GM21367 (cell line): ENCODE results near the gene ADAMTS12.
A peak's percentile ranks its signal among the peaks of the same experiment; 100 is the strongest.
"Not testable (repeated sequence)": the region's sequence is repeated elsewhere in the genome, so short reads cannot be mapped to it uniquely, and the experiment has no call there.

ENCODE experiments used
- ATAC-seq: cut with Tn5 transposase; IDR thresholded peaks from one replicate; pipeline ENCODE4 v1.9.1; 2021; ENCODE audit not compliant: unreplicated experiment

Gene ADAMTS12

DNA sequence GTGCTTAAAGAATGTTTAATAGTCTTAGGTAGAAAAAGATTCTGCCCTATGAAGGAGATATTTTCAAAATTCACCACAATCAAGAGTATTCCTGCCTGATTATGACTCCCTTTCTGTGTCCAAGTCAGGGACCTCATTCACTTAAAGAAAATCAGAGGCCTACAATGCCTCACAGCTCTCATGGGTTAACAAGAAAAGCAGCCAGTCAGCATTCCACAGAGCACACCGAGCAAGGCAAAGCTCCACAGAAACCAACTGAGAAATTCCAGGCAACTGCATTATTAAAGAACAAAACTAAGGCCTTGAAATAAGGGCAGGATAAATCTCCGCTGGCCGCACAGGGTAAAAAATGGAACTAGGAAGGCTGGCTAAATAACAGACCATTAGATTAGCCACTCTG, 289.9 kb downstream of the ADAMTS12 start:
- no peak for ATAC-seq

DNA sequence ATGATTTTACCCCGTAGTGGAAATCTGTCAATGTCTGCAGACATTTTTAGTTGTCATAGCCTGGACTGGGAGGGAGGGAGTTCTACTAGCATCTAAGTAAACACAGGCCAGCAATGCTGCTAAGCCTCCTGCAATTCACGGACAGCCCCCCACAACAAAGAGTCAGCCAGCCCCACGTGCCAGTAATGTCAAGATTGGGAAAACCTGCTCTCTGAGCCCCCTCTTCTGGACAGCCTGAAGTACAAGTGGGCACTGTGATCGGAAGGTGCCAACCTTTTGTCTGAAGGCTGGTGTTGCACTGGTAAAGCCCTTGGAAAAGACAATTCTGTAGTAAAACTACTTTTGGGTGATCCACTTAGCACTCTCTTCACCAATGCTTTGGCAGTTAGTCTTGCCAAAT, 296.5 kb downstream of the ADAMTS12 start:
- ATAC-seq, result no peak

DNA sequence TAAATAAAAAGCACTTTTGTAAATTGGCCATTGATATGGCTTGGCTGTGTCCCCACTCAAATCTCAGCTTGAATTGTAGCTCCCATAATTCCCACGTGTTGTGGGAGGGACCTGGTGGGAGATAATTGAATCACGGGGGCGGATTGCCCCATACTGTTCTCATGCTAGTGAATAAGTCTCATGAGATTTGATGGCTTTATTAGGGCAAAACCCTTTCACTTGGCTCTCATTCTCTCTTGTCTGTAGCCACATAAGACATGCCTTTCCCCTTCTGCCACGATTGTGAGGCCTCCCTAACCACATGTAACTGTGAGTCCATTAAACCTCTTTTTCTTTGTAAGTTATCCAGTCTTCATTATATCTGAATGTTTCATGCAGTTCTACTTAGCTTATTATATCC, 297.8 kb downstream of the ADAMTS12 start:
- ATAC-seq, result no peak

DNA sequence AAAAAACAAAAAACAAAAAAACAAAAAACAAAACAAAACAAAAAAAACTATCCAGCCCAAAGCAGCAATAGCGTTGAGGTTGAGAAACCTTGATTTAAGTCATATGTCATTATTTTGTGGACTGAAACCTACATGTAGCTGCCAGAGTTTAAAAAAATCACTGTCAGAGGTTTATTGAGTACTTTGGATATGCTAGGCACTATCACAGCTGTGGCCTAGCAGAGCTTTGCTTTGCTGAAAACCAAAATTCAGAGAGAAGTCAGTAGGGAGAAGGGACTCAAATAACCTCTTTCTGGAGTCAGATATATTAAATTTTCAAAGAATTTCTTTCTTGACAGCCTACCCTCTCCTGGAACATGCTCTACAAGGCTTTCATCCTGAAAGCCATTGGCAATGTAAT, 299.5 kb downstream of the ADAMTS12 start:
- ATAC-seq, result no peak

DNA sequence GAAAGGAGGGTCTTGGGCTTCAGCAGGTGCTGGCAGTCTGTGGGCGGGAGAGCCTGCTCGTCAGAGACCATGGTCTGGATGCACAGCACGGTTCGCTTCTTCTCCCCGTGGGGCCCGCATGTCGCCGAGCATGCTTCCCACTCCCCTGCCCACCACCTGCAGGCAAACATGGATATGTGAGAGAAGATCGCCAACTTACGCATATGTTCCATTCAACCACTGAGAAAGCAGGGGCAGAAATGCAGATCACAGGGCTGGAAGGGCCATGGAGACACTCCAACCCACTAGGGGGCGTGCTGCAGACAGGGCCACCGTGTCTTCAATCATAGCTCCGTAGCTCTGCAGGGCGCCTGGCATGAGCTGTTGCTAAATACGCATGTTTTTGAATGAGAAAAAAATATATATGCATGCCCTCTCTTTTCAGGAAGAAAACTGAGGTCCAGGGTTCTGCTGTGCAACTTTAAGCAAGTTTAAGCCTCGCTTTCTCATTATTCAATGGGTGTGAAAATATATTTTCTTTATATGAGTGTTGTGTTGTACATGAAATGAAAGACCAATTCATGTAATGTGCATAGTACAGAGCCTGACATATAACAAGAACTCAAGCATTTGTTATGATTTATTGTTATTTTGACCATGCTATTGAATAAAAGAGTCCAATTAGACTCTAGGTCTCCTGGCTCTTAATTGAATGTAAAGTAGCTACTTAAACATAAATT, 303.0 kb downstream of the ADAMTS12 start:
- ATAC-seq, result peak; percentile 53

DNA sequence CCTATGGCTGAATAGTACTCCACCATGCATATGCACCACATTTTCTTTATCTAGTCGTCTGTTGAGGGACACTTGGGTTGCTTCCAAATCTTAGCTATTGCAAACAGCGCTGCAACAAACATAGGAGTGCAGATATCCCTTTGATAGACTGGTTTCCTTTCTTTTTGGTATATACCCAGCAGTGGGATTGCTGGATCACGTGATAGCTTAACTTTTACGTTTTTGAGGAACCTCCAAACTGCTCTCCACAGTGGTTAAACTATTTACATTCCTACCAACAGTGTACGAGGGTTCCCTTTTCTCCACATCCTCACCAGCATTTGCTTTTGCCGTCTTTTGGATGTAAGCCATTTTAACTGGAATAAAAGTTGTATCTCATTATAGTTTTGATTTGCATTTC, 308.5 kb downstream of the ADAMTS12 start:
- ATAC-seq, result no peak

DNA sequence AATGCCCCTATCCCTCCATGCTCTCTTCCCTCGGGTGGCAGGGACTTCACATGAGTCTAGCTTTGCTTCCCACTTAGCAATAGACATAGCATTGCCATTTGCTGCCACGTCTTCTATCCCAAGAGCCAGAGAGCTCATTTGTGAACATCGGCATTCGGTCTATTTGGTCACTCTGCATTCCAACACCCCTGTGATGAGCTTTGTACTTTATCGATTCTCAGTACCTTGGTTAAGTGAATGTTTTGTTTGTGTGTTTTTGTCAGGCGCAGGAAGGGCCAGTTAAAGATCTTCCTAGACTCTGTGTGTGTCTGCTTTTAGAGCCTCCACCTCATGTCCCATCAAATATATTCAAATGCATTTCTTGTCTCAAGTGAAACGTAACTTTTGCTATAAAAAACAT, 309.4 kb downstream of the ADAMTS12 start:
- no peak for ATAC-seq

DNA sequence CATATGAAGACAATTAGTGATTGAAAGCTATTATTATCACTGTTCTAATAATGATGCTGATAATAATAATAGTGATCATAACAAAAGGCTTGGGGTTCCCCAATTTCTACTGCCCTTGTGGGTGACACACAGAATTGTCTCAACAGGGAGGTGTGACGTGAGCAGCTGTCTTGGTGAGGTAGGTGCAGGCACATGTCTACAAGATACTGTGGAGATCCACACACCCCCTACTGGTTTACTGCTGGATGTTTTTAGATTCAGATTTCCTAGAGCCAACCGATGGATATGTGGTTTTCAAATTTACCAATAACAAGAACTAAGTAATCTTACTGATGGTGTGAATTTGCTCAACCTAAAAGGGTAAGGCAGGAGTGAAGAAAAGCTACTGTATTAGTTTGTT, 312.0 kb downstream of the ADAMTS12 start:
- ATAC-seq, result no peak

DNA sequence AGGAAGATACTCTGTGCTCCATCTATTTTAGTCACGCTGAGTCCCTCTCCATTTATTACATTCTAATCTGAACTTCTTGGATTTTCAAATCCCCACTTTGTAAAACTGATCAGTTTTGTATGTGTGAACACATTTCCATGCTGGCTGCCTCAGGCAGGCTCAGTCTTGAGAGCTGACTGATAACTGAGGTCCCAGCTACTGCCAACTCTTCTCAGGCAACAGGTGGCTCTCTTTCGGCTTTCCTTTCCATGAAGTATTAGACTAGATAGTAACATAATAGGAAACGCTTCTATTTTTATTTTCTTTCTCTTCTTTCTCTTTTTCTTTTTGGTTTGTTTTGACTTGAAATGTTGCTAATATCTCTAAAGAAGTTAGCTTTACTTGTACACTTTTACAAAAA, 312.6 kb downstream of the ADAMTS12 start:
- no peak for ATAC-seq

DNA sequence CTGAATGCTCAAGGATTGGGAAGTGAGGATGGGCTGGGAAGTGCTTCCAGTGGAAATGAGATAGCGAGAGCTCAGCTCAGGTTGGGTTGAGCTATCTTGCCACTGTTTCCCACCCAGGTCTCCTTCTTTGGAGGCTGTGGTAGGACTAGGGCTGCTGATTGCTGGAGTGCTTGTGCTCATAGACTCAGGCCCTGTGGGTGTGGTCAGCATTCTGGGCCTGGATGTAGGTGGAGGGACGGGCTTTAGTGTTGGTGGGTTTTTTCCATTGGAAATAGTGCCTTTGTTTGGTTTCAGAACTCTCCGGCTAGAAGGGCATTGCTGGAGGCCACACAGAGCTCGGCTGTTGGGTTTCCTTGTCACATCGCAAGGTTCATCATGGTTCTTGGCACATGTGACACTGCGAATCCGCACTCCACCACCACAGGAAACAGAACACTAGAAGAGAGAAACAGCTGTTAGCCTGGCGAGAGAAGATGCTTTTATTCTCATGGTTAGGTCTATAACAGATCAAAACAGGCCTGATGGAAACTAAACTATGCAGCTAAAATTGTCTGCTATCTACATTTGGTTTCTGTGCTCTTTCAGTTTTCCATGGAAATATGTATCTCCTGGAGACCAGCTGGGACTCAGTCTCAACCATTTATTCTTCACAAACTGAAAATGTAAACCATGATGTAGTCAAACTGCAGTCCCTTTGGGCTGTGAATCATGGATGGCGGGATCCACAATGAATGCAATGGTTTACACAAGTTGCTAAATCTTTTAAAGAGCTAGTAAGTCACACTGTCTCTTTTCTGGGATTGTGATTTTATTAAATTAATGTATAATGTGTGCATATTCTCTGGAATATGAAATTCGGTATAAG, 314.8 kb downstream of the ADAMTS12 start:
- ATAC-seq, result no peak

DNA sequence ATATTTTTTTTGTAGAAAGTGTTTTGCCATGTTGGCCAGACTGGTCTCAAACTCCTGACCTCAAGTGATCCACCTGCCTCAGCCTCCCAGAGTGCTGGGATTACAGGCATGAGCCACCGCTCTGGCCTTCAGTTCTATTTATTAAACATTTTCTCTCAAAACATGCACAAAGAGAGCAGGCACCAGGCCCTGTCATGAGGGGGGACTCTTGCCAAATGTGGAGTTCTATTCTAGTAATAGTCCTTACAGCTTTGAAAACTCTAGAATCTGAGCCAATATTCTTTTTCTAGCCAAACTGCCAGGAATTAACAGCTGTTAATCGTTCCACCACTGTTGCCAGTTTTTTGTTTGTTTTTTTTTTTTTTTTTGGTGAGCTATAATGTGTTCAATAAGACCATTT, 326.5 kb downstream of the ADAMTS12 start:
- ATAC-seq, result no peak

DNA sequence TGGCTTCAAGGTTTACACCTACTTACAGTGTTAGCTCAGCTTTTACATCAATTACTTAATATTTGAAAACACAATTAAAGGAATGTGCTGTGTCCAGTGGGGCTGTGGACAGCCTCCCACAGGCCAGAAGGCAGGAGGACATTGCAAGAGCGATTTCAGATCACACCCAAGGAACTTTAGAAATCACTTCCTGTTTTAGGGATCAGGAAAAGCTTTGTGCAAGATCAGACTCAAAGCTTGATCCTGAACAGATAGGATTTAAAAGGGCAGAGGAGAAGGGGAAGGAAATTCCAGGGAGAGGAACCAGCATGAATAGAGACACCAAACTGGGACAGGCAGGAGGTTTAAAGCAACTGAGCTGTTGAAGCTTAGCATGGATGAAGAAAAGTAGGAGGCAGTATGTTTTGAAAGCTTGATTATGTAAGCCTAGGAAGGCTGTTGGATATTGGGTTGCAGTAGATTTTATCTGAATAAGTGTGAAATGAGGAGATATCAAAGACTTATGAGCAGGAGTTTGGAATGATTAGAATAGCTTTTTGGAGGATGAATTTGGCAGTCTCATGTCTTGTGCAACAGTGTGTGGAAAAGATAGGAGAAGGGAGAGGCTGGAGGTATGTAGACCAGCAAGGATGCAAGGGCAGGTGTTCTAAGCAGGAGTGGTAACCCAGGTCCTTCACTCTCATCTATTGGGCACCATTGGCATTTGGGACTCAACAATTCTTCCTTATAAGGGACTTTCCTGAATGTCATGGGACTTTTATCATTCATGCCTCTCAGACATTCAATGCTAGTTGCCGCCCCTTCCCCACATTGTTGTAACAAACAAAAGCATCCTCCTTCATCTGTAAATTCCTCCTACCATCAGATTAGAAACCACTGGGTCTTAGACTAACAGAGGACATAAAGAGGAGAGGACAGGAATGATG, 327.5 kb downstream of the ADAMTS12 start:
- no peak for ATAC-seq

DNA sequence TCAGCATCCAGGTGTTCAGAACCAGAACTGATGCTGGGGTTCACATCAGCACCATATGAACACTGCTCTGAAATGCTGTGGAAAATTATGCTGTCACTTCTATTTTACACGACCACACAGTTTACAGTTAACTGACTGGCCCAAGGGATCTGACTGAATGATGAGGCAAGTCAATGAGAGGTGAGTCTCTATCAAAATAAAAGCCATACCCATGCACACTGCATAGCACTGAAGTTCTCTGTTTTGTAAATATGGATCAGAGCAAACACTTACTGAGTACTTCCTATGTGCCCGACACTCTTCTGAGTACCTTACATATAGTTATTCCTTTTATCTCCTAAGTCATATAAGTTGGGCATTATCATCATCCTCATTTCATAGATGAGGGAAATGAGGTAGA, 328.3 kb downstream of the ADAMTS12 start:
- ATAC-seq, result no peak

DNA sequence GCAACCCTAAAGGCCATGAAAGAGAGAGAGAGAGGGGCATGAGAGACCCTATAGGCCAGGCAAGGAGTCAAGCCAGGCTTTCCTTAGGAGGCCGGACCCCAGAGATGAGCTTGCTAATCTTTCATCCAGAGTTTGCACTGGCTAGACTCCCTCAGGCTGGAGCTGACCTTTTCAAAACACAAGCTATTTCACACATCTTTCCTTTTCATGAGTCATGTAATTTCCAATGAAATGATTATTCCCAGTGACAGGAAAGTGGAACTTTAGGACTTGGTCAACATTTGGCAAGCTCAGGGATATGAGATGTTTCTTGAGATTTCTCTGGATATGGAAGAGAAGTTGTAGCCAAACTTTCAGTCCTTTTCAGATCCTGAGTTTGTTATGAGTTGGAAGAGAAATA, 333.3 kb downstream of the ADAMTS12 start:
- no peak for ATAC-seq

DNA sequence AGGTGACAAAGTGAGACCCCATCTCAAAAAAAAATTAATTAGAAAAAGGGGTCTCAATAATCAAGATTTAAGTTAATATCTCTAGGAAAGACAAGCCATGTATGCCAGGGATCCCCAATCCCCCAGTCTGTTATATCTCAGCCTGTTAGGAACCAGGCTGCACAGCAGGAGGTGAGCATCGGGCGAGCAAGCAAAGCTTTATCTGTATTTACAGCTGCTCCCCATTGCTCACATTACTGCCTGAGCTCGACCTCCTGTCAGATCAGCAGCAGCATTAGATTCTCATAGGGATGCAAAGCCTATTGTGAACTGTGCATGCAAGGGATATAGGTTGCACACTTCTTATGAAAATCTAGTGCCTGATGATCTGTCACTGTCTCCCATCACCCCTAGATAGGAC, 334.2 kb downstream of the ADAMTS12 start:
- ATAC-seq, result no peak

DNA sequence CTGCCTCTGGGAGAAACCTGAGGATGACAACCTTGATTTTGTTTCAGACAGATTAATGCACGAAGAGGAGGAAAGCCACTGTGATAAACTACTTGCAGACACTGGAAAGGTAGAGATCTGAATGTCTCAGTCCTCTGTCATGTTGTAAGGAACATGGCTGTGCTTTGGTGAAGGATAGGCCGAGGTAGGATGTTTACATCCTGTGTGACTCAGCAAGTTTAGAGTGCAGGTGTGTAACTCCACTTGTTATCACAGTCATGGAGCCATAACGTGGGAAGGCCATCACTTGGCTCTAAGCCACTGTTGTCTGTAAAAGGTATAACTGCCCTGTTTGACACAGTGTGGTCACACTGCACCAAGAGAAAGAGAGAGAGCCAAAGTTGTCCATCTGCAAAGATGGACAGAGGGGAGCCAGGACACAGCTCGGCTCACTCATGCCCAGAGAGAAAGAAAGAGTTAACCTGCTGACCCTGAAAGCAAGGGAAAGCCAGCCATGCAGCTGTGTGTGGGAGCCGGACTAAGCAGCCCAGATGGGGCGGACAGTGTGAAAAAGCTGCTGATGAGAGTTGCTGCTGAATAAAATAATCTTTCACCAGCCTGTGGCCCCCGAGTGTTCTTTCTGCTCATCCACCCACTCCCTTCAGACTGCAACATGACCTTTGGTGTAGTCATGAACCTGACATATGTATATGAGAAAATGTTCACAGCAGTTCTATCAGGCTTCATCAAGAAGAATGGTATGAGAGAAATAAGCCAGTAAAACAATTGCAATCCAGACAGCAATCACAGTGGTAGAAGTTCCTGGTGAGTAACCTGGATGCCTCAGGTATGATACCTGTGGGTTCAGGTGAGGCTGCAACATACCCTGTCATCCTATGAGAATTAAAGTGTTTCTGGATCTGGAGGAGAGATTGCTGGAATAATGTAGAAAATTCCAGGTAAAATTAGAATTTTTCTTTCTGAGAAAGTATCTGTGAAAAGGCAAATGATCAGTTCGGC, 335.2 kb downstream of the ADAMTS12 start:
- no peak for ATAC-seq

DNA sequence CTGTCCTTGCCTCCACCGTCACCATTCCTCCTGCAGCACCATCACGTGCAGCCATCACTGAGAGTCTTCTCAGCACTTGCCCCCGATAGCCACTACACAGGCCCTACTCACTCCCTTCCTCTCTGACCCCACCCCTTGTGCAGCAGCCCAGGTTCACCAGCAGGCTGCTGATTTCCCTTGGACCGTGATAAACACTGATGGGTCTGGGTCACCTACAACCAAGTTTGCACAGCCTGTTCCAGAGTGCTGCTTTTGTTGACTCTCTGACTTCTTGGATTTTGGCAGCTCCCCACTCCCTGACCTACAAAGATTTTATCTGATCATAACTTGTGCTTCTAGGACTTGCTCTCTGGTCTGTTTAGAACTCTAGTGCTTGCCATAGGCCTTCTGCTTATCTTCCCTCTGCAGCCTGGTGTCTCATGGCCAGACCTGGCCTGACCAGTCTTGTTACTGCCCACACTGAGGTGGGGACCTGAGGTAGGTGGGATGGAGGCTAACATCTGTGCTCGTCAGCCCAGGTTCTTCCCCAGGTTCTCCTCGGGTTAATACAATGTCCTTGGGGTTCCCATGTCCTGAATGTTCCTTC, 341.7 kb downstream of the ADAMTS12 start:
- no peak for ATAC-seq

DNA sequence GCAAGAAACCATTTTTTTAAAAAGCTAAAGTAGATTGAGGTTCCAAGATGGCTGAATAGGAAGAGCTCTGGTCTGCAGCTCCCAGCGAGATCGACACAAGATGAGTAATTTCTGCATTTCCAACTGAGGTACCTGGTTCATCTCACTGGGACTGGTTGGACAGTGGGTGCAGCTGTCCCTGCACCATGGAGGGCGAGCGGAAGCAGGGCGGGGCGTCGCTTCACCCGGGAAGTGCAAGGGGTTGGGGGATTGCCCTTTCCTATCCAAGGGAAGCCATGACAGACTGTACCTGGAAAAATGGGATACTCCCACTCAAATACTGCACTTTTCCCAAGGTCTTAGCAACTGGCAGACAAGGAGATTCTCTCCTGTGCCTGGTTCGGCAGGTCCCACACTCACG, 352.0 kb downstream of the ADAMTS12 start:
- ATAC-seq, result not testable (repeated sequence)

DNA sequence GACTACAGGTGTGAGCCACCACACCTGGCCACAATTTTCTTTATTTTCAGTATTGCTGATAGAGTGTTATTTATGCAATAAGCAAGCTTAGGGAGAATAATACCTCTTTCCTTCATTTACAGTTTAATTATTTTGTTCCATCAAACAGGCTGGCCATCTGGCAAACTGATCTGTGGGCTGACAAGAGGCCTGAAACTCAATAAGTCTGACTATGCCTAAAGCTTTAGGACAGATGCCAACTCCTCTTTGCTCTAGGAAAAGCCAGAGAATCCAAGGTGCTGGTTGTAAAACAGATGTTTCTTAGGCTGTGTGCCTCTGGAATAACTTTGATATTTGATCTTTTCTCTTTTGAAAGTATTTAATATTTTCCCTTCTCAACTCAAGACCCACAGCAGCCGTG, 352.6 kb downstream of the ADAMTS12 start:
- ATAC-seq, result no peak

DNA sequence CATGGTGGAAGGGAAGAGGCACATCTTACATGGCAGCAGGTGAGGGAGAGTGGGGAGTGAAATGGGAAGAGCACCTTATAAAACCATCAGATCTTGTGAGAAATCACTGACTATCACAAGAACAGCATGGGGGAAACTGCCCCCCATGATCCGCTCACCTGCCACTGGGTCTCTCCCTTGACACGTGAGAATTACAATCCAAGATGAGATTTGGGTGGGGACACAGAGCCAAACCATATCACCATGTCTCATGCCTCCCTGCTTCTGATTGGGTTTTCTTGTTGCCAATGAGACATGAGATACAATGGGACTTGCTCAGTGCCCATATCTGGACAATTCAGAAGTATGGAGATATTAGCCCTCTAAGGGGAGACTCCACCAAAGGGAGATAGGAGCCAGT, 353.6 kb downstream of the ADAMTS12 start:
- ATAC-seq, result no peak
